ENCODE data around the gene CSTPP1.

- no peak for TF ChIP-seq POLR2A (IDR thresholded peaks at IDR 0.05)
- TF ChIP-seq CTCF (IDR thresholded peaks at IDR 0.05): no peak
Measured at GRCh38 chr11:47044119-47044518, 107.6 kb downstream of the CSTPP1 start.
